Hindlimb muscle (tissue), 1 donor: ENCODE data around the gene JPH3. TPM values are rescaled to one million over a fixed set of nuclear protein-coding genes. Genes with fewer than 3 reads are reported as not detected.

Experiments
- DNase-seq: peaks from one replicate; pipeline ENCODE4 v3.0.0-alpha.2; 2013
- polyA plus RNA-seq: library from polyadenylated mRNA; unstranded; fragments of 120-200 nt; gene quantifications from one replicate; pipeline ENCODE4 v1.2.1, GENCODE V29; 2013; ENCODE audit not compliant: insufficient read length

JPH3 gene
- polyA plus RNA-seq, 1 donor: 0.39 TPM

DNA sequence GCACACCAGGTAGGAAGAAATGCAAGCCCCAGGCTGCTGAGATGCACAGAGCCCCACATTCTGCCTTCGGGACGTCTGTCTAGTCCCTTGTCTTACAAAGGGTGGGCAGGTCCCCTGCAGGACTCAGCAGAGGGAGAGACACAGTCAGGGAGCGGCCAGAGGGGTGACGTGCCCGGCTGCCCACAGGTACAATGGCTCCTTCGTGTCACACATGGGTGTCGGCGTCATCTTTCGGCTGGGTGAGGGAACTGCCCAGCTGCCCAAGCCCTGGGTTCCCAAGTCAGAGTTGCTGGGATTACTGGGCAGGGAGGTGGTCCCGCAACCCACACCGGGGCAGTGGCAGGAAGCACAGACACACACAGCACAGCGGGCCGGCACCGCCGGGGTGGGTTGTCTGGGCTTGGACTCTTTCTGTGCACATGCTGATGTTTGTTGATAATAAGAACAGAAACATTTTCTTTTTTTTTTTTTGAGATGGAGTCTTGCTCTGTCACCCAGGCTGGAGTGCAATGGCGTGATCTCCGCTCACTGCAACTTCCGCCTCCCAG, 80.6 kb downstream of the JPH3 start:
- DNase-seq: no peak

DNA sequence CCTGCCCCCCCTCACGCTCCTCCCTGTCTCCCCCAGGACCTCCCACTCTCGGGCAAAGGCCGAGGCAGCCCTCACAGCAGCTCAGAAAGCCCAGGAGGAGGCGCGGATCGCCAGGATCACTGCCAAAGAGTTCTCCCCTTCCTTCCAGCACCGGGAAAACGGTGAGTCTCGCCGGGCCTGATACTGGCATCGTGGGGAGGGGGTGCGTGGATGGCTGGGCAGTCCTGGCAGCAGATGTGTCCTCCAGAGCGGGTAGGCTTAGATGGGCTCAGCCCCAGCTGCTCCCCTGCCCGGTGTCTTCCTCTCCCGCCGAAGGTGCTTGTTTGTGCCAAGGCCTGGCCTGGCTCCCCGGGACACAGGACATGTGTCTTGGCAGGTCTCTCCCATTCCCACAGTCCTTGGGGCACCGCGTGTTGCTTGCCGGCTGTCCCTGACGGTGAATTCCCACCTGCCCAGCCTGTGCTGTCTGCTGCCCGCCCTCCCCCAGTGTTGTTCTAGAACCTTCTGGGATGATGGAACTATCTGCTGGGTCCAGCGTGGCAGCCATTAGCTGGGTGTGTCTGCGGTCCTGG, 81.9 kb downstream of the JPH3 start:
- DNase-seq: no peak

DNA sequence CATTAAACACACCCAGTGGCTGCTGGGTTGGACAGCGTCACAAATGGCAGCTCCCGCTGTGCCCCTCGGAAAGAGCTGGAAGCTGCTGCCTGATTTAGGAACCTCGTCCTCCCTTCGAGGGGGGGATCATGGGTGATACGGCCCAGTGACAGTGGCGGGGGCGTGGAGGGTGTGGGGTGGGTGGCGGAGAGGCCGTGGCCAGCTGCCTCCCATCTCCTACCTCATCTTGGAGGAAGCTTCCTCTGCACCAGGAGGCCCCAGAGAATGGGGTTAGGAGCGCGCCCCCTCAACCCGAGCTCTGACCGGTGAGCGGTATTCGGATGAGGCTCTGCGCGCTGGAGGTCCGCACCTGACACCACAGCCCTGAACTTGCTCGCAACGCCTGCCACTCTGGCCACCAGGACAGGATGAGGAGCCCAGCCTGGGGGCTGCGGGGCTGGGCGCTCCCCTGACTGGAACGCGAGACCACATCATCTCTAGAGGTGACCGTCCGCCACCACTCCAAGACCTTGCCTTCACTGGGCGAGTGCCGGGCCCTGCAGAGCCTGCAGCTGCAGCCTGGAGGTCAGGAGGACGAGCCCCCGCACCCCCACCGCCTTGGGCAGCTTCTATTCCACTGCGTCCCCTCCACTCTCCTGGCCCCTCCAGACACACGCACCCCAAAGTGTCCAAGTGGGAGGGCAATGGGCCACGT, 82.5 kb downstream of the JPH3 start:
- no peak for DNase-seq

DNA sequence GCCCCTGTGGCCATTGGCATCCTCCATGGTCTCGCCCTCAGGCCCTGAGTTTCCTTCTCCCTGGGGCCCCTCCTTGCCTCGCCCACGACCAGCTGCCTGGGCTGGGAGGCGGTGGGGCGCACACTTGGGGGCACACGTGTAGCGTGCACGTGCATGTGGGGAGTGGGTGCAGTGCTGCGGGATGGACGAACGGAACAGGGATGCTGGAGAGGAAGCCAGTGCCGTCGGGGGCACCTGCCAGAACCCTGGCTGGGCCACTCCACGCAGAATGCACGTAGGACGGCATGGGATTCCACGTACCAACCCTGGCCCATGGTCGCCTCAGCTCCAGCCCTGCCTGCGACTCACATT, 83.1 kb downstream of the JPH3 start:
- no peak for DNase-seq

DNA sequence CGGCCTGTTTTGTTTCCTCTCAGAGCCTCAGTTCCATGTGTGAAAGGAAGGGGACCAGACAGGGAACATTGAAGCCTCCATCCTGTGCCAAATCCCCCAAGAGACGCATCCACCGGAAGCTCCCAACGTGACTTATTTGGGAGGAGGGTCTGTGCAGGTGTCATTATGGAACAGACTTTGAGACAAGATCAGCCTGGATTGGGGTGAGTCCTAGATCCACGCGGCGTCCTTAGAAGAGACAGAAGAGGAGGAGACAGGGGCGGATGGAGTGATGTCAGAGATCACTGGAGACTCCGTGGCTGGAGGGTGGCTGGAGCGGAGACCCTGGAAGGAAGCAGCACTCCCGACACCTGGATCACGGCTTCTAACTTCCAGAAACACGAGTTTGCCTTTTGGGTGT, 83.5 kb downstream of the JPH3 start:
- DNase-seq: no peak

DNA sequence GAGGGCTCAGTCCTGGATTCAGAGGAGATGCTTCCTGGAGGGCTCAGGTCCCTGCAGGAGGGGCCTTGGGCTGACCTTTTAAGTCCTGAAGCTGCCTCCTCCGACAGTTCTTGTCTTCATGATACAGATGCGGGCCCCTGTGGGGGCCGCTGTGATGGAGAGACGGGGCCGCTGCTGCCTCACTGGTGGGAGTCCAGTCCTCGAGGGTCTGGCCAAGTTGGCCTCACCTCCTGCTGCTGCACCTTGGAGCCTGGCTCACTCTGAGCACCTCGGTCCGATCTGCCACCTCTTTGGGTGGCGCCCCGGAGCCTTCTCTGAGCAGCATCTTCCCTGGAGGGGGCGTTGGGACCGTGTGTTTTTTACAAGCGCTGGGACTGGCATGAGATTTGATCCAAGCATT, 84.4 kb downstream of the JPH3 start:
- DNase-seq: no peak

DNA sequence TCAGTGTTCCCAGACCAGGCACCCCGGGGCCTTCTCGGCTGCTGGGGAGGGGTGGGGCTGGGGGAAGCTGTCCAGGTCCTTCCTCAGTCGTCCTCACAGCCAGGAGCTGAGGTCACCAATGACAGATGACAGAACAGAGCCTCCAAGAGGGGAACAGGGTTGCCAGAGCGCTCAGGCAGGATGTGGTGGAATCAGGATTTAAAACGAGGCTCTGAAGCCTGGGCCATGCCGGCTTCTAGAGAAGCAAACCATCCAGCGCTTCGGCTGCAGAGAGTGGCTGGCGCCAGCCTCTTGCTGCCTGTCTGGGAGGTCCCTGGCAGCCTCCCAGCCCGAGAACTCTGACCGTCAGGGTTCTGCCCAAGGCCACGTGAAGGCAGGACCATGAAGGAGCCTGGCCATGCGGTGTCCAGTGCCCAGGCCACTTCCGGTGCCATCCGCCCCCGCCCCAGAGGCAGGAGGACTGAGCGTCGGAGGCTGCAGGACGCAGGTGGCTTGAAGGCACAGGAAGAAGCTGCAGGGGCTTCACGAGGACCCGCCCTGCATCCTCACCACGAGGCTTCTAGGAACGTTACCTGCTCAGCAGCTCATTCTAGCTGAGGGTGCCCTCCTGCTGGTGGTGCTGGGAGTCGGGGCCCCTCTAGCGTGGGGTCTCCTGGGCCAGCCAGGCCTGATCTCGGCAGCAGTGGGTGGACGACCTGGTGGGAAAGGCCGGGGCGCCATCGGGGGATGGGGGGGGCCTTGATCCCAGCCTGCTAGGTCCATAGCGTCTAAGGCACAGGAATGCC, 85.0 kb downstream of the JPH3 start:
- DNase-seq: peak; percentile 47

DNA sequence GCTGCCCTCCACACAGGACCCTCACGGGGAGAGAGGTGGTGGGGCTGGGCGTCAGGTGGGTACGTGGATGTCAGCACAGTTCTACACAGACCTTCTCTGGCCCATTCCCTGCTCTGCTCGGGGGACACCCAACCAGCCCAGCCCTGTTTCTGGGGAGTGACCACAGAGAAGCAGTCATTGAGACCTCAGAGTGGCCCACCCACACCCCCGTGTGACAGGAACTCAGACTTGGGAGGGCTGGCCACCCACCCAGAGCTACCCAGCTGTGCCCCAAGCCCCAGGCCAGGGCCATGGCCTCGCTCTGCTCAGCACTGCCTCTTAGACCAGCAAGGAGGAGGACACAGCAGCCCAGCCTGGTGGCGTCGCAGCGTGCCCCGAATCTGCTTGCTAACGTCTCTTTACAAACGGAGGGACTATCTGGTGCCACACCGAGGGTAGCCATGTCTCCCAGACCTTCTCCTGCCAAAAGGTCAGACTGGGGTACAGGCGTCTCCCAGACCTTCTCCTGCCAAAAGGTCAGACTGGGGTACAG, 85.8 kb downstream of the JPH3 start:
- DNase-seq: no peak

DNA sequence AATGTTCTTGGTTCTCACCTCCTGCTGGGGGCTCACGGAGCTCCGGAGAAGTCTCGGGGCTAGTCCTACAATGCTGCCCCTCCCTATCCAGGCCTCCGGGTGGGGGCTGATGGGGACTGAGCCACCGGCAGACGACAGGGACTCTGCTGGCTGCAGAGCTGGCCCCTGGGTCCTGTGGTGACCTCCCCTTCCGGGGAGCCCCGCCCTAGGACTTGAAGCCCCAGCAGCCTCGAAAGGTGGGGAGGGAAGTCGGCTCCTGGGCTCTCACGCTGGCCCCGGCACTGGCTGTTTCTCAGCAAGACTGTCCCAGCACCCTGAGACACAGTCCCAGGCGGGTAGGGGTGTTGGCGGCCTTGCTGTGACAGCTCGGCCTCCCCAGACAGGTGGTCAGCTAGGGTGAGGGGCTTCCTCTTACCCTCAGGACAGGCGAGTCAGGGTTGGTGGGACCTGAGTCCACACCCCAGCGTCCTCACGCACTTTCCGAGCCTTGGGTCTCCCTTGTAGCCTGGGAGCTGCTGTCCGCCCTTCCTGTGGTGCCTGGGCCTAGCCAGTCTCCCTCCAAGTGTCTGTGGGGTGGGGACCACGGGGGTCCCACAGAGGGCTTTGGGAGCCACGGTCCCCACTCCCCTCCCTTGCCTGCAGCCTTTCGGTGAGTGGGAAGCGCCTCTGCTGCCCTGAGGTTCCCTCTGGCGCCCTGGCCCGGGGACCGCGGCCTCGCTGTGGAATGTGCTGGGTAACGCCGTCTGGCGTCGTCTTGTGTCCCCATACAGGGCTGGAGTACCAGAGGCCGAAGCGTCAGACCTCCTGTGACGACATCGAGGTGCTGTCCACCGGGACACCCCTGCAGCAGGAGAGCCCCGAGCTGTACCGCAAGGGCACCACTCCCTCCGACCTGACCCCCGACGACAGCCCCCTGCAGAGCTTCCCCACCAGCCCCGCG, 86.8 kb downstream of the JPH3 start:
- no peak for DNase-seq

DNA sequence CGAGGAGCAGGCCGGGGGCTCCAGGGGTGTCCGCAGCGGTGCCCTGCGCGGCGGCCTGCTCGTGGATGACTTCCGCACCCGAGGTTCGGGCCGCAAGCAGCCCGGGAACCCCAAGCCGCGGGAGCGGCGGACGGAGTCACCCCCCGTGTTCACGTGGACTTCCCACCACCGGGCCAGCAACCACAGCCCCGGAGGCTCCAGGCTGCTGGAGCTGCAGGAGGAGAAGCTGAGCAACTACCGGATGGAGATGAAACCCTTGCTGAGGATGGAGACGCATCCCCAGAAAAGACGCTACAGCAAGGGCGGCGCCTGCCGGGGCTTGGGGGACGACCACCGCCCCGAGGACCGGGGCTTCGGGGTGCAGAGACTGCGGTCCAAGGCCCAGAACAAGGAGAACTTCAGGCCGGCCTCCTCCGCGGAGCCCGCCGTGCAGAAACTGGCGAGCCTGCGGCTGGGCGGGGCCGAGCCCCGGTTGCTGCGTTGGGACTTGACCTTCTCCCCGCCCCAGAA, 87.7 kb downstream of the JPH3 start:
- no peak for DNase-seq

DNA sequence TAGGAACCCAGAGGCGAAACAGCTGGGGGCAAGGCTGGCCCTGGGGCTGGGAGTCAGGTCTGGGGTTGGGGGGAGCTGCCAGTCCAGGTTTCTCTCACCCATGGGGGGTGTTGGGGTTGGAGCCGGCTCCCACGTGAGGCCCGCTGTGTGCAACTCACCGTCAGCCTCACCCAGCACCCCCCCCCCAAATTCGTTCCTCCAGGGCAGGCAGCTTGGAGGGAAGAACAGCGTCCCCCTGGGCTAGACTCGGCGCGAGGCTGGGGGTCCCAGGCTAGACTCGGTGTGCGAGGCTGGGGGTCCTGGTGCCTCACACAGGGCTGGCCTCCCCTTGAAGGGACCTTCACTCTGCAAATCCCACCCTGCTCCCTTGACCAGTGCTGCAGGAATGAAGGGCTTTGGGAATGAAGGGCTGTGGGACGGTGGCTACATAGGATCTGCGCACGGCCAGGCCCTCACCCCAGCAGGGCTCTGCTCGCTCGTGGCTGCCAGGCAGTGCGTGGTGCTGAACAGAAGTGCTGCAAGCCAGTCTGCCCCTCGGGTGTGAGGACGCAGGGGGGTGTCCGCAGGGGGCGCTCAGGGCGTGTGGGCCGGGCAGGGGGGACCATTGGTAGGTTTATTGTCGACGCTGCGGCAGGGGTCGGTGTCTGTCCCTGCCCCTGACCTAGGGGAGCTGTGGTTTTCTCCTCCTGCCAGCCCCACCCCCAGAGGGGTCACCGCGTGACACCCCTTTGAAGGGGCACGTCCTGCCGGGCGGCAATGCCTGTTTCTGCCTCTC, 88.8 kb downstream of the JPH3 start:
- no peak for DNase-seq

DNA sequence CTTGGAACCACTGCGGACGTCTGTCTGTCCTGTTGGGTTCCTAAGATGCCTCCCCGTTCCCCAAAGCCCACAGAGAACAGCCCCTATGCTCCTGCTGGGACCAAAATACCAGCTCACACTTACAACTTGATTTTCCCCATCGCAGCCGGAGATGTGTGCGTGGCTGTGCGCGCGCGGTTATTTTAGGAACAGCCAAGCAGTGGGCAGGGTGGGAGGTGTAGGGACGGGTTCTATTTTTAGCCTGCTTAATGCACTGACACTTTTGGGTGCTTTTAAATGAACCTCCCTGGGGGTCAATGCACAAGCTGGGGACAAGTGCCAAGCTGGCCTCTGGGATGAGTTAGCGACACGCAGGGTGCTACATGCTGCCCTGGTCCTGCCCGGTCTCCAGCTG, 89.4 kb downstream of the JPH3 start:
- no peak for DNase-seq

DNA sequence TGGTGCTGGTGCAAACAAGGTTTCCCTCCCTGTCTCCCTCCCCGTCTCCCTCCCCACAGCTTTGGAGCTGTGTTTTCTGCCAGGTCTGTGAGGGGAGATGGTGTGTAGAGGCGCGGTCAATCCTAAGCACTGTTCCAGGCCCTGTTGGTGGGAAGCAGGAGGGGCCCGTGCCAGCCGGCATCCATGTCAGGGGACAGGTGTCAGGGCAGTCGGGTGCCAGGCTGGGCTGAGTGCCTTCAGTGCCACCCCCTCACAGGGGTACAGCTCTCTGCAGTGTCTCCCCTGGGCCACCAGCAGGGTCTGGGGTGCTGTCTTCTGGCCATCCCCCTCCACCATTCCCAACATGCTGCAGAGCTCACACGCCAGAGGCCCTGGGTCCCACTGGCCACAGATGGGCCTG, 89.9 kb downstream of the JPH3 start:
- DNase-seq: no peak

DNA sequence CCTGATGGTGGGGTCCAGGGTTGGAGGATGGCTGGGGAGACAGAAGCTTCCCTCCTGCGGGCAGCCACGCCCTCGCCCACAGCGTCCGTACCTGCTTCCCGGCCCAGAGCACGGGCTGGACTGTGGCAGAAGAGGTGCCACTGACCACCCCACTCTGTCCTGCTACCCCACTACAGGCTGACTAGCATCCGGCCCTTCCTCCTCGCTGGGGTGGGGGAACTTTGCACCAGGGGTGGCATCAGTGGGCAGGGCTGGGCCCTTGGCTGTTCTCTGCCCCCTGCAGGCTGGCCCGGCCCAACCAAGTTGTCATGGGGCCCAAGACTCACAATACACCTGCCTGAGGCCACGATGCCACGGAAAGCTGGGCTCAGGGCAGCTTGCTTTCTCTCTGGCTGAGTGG, 90.4 kb downstream of the JPH3 start:
- DNase-seq: no peak

DNA sequence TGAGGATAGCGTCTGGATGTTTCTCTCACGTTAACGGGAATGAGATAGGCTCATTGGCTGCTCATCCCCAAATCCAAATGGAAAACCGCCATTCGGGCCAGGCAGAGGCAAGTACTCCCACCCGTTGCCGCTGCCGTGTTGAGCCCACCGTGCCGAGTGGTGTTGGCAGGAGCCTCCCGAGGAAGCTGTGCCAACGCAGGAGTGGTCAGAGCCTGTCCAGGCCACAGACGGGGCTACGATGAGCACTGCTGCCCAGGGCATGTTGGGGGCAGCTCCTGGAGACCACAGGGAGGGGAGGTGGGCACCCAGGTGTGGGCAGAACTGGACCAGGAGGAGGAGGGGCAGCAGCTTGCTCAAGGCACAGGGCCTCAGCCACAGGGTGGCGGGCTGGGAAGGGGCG, 91.5 kb downstream of the JPH3 start:
- no peak for DNase-seq

DNA sequence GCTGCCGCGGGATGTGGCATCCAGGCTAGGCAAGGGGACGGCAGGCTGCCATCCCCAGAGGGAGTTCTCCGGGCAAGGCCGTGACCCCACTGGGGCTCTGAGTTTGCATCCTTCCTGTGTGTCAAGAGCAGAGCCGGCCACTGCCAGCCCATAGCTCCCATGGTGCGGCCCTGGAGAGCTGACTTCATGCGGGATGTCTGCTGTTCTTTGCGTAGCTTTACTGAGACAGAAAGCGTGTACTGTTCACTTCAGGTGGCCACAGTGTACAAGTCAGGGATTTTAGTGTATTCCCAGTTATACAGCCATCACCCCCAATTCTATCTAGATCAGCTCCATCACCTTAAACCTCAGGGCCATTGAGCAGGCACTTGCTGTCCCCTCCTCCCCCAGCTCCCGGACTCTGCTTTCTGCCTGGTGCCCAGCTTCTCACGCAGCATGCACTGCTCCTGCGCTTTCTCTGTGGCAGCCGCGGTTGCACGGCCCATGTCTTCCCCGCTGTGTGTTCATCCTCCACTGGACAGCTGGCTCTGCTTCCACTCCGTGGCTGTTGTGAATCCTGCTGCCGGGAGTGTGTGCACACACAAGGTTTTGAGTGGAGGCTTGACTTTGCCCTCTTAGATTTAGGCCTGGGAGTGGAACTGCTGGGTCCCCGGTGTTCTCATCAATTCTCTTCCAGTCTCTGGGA, 92.3 kb downstream of the JPH3 start:
- no peak for DNase-seq

DNA sequence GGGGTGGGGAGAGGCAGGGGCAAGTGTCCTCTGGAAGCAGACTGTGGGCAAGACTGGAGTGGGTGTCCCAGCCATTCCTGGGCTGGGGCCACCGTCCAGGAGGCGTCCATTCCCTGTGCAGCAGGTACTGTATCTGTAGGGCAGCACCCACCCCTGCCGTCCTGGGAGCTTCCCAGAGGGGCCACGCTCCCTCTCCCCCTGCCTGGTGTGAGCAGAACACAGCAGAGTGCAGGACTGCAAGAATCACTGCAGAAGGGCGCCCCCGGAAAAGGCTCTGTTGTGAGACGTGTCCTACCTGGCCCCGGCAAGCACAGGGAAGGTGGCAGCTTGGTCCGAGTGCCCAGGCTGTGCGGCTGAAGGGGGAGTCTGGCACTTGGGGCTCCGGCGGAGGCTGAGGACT, 93.2 kb downstream of the JPH3 start:
- no peak for DNase-seq

DNA sequence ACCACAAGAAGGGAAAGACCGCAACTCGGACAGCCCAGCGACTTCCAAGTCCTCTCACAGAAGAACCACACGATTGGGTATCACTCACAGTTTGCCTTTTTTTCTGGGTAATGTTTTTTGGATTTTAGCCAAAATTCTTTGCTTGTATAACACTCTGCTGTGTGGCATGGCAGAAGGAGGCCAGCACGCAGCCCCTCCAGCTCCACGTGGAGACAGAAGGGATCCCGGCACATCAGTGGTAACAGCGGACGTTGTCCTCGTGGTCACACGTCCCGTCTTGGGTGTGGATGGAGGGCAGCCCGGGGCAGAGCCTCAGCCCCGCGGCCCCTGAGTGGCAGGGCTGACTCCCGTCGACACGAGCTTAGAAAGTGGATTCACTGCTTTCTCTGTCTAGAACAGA, 94.4 kb downstream of the JPH3 start:
- no peak for DNase-seq

DNA sequence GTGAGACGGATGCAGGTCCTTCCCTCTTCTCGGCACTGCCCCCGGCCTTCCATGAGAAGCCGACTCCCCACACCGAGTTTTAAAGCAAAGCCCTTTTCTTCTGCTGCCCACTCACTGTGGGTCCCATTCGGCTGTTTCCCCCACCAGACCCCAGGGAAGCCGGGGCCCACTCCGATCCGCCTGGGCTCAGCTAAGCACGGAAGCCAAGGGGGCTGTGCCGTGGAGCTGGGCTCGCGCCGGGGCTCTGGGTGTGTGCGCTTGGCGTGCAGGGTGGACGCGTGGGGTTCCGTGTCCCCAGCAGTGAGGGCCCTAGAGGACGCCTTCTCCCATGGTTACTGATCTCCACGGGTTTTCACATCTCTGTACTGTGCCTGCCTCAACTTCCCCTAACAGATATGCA, 94.9 kb downstream of the JPH3 start:
- no peak for DNase-seq

DNA sequence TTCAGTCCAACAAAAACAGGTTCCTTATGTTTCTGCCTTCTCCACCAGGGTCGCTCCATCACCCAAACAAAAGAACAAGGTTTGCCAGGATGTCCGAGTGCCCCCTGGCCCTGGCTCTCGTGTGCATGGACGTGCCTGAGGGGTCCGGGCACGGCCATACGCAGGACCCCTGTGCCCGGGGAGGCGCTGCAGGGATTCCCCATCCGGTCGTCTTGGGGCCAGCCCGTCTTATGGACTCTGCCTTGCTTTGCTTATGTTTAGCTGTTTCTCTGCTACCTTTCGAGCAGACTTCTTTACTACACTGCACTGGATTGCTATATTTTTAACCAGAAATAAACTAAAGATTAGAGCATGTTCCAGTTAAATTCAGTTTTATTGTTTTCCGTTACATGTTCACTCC, 95.5 kb downstream of the JPH3 start:
- DNase-seq: no peak

DNA sequence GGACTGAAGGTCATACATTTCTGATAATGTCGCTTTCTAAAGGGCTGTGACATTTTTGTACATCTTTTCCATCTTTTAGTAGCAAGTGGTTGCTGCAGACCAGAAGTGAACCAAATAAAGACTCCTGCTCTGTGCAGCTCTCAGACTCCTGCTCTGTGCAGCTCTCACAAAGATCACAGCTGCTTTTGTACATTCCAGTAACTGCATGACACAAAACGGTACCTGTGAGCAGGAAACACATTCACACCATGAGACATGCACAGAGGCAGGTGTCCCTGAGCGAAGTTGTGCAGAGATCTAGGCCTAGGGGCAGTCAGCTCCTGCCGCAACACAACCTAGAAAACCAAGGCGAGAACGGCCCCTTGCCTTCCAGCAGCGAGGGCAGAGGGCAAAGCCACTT, 95.9 kb downstream of the JPH3 start:
- DNase-seq: no peak
